ENCODE measurements around the gene ASCL3. TPM values are rescaled to one million over a fixed set of nuclear protein-coding genes. Genes with fewer than 3 reads are reported as not detected.
"Not testable (repeated sequence)": the region's sequence is repeated elsewhere in the genome, so short reads cannot be mapped to it uniquely, and the experiment has no call there.

The ASCL3 gene
- total RNA-seq, 3 donors from 2014 or later: not detected

DNA sequence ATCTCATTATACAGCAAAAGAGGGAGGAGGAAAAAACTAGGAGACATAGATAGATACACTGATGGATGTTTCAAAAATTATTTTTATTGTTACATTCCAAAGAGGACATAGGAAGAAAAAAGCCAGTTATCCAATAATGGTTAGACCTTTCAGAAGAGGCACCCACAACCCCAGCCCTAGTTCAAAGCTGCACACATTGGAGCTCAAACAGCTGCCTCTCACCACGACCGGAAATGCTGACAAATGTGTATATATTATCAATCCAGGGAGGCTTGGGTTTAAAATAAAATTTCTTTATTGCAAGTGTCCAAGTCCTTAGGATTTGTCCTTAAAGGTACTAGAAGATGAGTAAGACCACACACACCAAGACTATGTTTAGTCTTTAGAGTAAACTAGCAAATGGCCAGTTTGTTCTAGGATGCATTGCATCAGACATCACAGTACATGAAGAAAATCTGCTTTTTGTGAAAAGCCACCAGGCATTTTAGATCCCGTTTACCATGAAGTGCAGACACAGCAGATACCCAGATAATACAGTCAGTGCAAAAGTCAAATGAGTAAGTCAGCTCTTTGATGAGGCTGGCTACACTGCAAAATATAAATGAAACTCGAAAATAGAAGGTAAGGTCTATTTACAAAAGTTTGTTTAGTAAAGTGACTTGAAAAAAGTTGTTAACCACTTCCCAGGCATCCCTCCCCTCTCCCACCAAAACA, 4.6 kb upstream of the ASCL3 start:
- no peaks in the 10 kb centered on the region for H3K4me1 ChIP-seq
- DNase-seq (ENCODE audit: low spot score in 2 of 2): no peak
- no peak overlapping the region for H3K27ac ChIP-seq
- no peaks in the 10 kb centered on the region for H3K9me3 ChIP-seq
- H3K36me3 ChIP-seq: peaks cover 7% of the 10 kb centered on the region
- H3K27me3 ChIP-seq: no peaks in the 10 kb centered on the region
- H3K4me3 ChIP-seq: no peak overlapping the region
- intact Hi-C loops (cut with DNase I; ENCODE audit: low total_unique reads): no loop called here
- no peak for TF ChIP-seq POLR2A (IDR thresholded peaks at IDR 0.05)
- TF ChIP-seq POLR2AphosphoS5 (IDR thresholded peaks at IDR 0.05): no peak
- TF ChIP-seq, protein P1, sequence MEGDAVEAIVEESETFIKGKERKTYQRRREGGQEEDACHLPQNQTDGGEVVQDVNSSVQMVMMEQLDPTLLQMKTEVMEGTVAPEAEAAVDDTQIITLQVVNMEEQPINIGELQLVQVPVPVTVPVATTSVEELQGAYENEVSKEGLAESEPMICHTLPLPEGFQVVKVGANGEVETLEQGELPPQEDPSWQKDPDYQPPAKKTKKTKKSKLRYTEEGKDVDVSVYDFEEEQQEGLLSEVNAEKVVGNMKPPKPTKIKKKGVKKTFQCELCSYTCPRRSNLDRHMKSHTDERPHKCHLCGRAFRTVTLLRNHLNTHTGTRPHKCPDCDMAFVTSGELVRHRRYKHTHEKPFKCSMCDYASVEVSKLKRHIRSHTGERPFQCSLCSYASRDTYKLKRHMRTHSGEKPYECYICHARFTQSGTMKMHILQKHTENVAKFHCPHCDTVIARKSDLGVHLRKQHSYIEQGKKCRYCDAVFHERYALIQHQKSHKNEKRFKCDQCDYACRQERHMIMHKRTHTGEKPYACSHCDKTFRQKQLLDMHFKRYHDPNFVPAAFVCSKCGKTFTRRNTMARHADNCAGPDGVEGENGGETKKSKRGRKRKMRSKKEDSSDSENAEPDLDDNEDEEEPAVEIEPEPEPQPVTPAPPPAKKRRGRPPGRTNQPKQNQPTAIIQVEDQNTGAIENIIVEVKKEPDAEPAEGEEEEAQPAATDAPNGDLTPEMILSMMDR (IDR thresholded peaks at IDR 0.05): no peak

DNA sequence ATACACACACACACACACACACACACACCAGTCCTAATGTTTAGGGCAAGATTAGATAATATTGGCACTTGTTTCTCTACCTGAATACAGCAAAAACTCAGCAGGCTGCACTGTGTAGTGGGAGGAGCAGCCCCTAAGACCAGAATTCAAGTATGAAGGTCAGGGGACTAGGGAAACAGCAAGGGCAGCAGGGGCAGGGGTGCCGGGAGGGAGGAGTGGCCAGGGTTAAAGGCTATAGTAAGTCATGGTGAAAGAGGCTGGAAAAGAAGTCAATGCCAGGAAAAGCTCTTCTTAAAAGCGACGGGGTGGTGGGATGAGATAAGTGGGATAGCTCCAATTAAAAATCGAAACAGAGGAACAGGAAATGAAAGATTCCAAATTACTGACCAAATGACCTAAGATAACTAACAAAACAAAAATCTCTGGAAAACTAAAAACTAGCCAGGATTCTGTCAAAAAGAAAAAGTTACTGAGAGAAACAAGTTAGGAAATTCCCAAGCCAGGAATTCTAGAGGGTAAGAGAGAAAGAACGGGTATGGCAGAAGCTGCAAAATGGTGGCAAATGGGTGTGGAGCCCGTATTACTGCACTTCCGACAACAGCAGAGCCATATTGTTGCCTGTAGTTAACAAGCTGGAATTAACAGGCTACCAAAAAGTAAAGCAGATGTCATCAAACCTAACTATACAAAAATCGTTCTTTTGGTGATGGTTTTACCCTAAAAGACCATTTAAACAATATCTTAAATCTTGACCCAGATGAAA, 1.3 kb downstream of the ASCL3 start:
- no peak overlapping the region for H3K4me3 ChIP-seq
- H3K27me3 ChIP-seq: no peaks in the 10 kb centered on the region
- no peak overlapping the region for H3K27ac ChIP-seq
- H3K4me1 ChIP-seq: no peaks in the 10 kb centered on the region
- DNase-seq (ENCODE audit: low spot score in 2 of 2): no peak
- intact Hi-C loops (cut with DNase I; ENCODE audit: low total_unique reads): no loop called here
- H3K9me3 ChIP-seq: no peaks in the 10 kb centered on the region
- H3K36me3 ChIP-seq: no peaks in the 10 kb centered on the region
- no peak for TF ChIP-seq POLR2AphosphoS5 (IDR thresholded peaks at IDR 0.05)
- TF ChIP-seq POLR2A (IDR thresholded peaks at IDR 0.05): no peak
- TF ChIP-seq, protein P1 (IDR thresholded peaks at IDR 0.05): no peak

DNA sequence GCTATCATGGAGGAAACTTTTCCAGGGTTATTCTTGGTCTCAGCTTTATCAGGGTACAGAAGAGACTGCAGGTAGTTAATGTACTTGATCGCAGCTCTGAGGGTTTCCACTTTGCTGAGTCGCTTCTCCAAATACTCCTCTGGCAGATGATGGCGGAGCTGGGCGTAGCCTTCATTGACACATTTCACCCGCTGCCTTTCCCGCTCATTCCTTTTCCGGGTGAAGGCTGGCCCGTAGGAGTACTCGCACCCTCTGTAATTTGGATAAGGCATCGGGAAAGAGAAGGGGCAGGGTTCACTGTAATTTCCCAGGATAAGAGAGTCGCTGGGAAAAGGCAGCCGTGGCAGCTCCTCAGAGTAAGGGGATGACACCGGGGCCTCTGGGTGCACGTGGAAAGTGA, 5.2 kb downstream of the ASCL3 start:
- H3K9me3 ChIP-seq: no peaks in the 10 kb centered on the region
- no peaks in the 10 kb centered on the region for H3K36me3 ChIP-seq
- H3K27ac ChIP-seq: no peak overlapping the region
- TF ChIP-seq POLR2A (IDR thresholded peaks at IDR 0.05): no peak
- TF ChIP-seq, protein P1 (IDR thresholded peaks at IDR 0.05): no peak
- TF ChIP-seq POLR2AphosphoS5 (IDR thresholded peaks at IDR 0.05): no peak
- intact Hi-C loops (cut with DNase I; ENCODE audit: low total_unique reads): no loop called here
- H3K27me3 ChIP-seq: no peaks in the 10 kb centered on the region
- DNase-seq (ENCODE audit: low spot score in 2 of 2): no peak
- H3K4me3 ChIP-seq: no peak overlapping the region
- H3K4me1 ChIP-seq: no peaks in the 10 kb centered on the region

DNA sequence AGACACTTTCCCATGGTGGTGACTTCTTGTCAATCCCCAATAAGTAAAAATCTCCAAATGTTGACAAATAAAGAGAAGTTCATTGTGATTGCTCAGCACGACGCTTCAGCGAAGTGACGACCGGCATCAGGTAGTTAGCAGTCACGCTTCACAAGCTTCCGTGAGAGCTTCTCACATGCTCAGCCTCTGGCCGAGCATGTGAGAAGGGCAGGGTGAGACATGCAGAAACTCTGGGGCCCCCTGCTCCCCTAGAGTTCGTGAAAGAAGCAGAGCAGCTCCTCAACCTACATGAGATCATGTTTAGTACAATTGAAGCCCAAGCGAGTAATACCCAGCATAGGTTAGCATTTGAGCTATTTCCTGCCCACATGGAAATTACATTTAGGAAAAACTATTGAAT, 5.7 kb downstream of the ASCL3 start:
- no peak for TF ChIP-seq POLR2A (IDR thresholded peaks at IDR 0.05)
- TF ChIP-seq POLR2AphosphoS5 (IDR thresholded peaks at IDR 0.05): no peak
- TF ChIP-seq, protein P1 (IDR thresholded peaks at IDR 0.05): no peak
- intact Hi-C loops (cut with DNase I; ENCODE audit: low total_unique reads): no loop called here
- no peaks in the 10 kb centered on the region for H3K9me3 ChIP-seq

DNA sequence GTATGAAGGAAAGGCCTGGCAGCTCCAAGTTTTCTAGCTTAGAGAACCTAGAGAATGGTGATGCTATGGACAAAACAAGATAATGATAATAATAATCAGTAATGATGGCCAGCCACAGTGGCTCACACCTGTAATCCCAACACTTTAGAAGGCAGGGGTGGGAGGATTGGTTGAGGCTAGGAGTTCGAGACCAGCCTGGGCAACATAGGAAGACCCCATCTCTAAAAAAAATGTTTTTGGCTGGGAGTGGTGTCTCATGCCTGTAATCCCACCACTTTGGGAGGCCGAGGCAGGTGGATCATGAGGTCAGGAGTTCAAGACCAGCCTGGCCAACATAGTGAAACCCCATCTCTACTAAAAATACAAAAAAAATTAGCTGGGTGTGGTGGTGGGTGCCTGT, 7.0 kb downstream of the ASCL3 start:
- H3K4me1 ChIP-seq; intact Hi-C loops (cut with DNase I; ENCODE audit: low total_unique reads); H3K9me3 ChIP-seq; H3K36me3 ChIP-seq; DNase-seq (ENCODE audit: low spot score in 2 of 2); H3K4me3 ChIP-seq; H3K27ac ChIP-seq; H3K27me3 ChIP-seq: not testable (repeated sequence)

More for the DNA sequence above, 5.7 kb downstream of the ASCL3 start:
- Histone ChIP-seq H3K27ac (no peak overlapping the region), H3K4me3 (no peak overlapping the region), H3K27me3 (no peaks in the 10 kb centered on the region), H3K36me3 (no peaks in the 10 kb centered on the region), H3K4me1 (no peaks in the 10 kb centered on the region)
- DNase-seq (ENCODE audit: low spot score in 2 of 2): no peak

Measured in breast epithelium (tissue), 4 donors.